PC-3 (cell line): ENCODE results near the gene ACOT11. TPM values are rescaled to one million over a fixed set of nuclear protein-coding genes. Genes with fewer than 3 reads are reported as not detected.

Experiments used
- ATAC-seq: fragments of 200-7000 bp; cut with Tn5 transposase; 2 replicates; pipeline ENCODE4 v1.9.1; 2020; ENCODE audit warnings: mild to moderate bottlenecking, moderate library complexity
- BruUV-seq: library from RNA; stranded (reverse); fragments of 400-500 nt; replicated peaks from 2 replicates; lab custom pipeline; 2021; lab: Mats Ljungman, UMichigan
- CTCF ChIA-PET: fragments of 300-600 bp; sonication (Branson Sonifier 250); formaldehyde crosslinking; loops from one replicate; lab custom pipeline; 2022; ENCODE audit warnings: antibody characterized with exemption; lab: Charles Lee
- POLR2A ChIA-PET: fragments of 300-600 bp; sonication (Branson Sonifier 250); formaldehyde crosslinking; loops from one replicate; lab custom pipeline; 2022; ENCODE audit warnings: antibody characterized with exemption; ENCODE audit not compliant: unreplicated experiment; lab: Charles Lee
- DNase-seq: peaks from one replicate; pipeline ENCODE4 v3.0.0-alpha.2; 2015
- H2AFZ ChIP-seq: fragments of 300-600 bp; sonication (generic); 2 replicates; pipeline ENCODE4 v1.6.0; 2016; ENCODE audit warnings: antibody characterized with exemption, low read length
- H3F3A ChIP-seq: fragments of 300-600 bp; sonication (generic); one replicate; pipeline ENCODE4 v1.6.0; 2017; ENCODE audit warnings: antibody characterized with exemption, low read length, control low read depth, mild to moderate bottlenecking; ENCODE audit not compliant: unreplicated experiment
- H3K27ac ChIP-seq: fragments of 300-600 bp; sonication (generic); 2 replicates; pipeline ENCODE4 v1.5.1; 2016; ENCODE audit warnings: mild to moderate bottlenecking, low read length
- H3K27me3 ChIP-seq: fragments of 300-600 bp; sonication (generic); 2 replicates; pipeline ENCODE4 v1.6.1; 2016; ENCODE audit warnings: low read length, mixed read lengths
- H3K36me3 ChIP-seq: fragments of 300-600 bp; sonication (generic); 2 replicates; pipeline ENCODE4 v1.6.1; 2016; ENCODE audit warnings: low read depth, mixed run types, low read length, mixed read lengths
- H3K4me1 ChIP-seq: fragments of 300-600 bp; sonication (generic); 2 replicates; pipeline ENCODE4 v1.5.1; 2016; ENCODE audit warnings: low read length; ENCODE audit not compliant: insufficient read depth
- H3K4me2 ChIP-seq: fragments of 300-600 bp; sonication (generic); 2 replicates; pipeline ENCODE4 v1.6.0; 2016; ENCODE audit warnings: low read length
- H3K4me3 ChIP-seq: fragments of 300-600 bp; sonication (generic); 2 replicates; pipeline ENCODE4 v1.5.1; 2016; ENCODE audit warnings: mild to moderate bottlenecking, low read length, mixed read lengths
- H3K79me2 ChIP-seq: fragments of 300-600 bp; sonication (generic); 2 replicates; pipeline ENCODE4 v1.6.1; 2017; ENCODE audit warnings: low read length, mixed read lengths
- H3K9ac ChIP-seq: fragments of 300-600 bp; sonication (generic); 2 replicates; pipeline ENCODE4 v1.6.0; 2016; ENCODE audit warnings: mild to moderate bottlenecking, low read length
- H3K9me2 ChIP-seq: fragments of 300-600 bp; sonication (generic); replicated peaks from 2 replicates; pipeline ENCODE4 v1.6.1; 2016; ENCODE audit warnings: mixed run types, low read length, mixed read lengths
- H3K9me3 ChIP-seq: fragments of 300-600 bp; sonication (generic); 2 replicates; pipeline ENCODE4 v1.6.1; 2016; ENCODE audit warnings: low read length, mixed read lengths
- H4K20me1 ChIP-seq: fragments of 300-600 bp; sonication (generic); 2 replicates; pipeline ENCODE4 v1.6.1; 2016; ENCODE audit warnings: low read length, mixed read lengths
- CTCF ChIP-seq: fragments of 300-600 bp; sonication (generic); conservative IDR thresholded peaks from 2 replicates; pipeline ENCODE4 v1.5.1; 2017; ENCODE audit warnings: antibody characterized with exemption, low read depth, mild to moderate bottlenecking, low read length
- EZH2 ChIP-seq: fragments of 300-600 bp; sonication (generic); IDR thresholded peaks from one replicate; pipeline ENCODE4 v1.6.1; 2017; ENCODE audit warnings: antibody characterized with exemption, mild to moderate bottlenecking, low read length; ENCODE audit not compliant: unreplicated experiment
- EZH2phosphoT487 ChIP-seq: fragments of 300-600 bp; sonication (generic); IDR thresholded peaks from 2 replicates; pipeline ENCODE4 v1.6.1; 2018; ENCODE audit warnings: mild to moderate bottlenecking, antibody characterized with exemption, low read length, borderline replicate concordance
- intact Hi-C: fragments of 100-400 bp; cut with micrococcal nuclease; formaldehyde crosslinking; loops from 2 replicates; pipeline ENCODE4 v1.9.0; 2023
- total RNA-seq: library from RNA; depleted of rRNA; stranded (reverse); fragments of >200 nt; gene quantifications from 2 replicates; pipeline ENCODE4 v1.2.3, GENCODE V29; 2014

ACOT11 gene
- total RNA-seq, 1 experiment from 2014 or later = 5.0 TPM

- no peaks in the 10 kb centered on the region for H3F3A ChIP-seq
- ChIA-PET CTCF (no interaction called here), POLR2A (no interaction called here)
- H3K36me3 ChIP-seq = no peaks in the 10 kb centered on the region
- H3K9me2 ChIP-seq = no peaks in the 10 kb centered on the region
- ATAC-seq (no peak), DNase-seq (no peak)
- H3K9ac ChIP-seq = no peak overlapping the region
- no peaks in the 10 kb centered on the region for H4K20me1 ChIP-seq
- H3K27ac ChIP-seq = no peak overlapping the region
- no peak for TF ChIP-seq CTCF
- TF ChIP-seq EZH2phosphoT487 = no peak
- no peak for TF ChIP-seq EZH2
- H3K9me3 ChIP-seq = no peaks in the 10 kb centered on the region
- H2AFZ ChIP-seq = no peak overlapping the region
- no peaks in the 10 kb centered on the region for H3K27me3 ChIP-seq
- no TSS peak for BruUV-seq
- H3K4me3 ChIP-seq = no peak overlapping the region
- intact Hi-C loops = no loop called here
- H3K79me2 ChIP-seq = no peaks in the 10 kb centered on the region
- H3K4me2 ChIP-seq = no peak overlapping the region
- H3K4me1 ChIP-seq = no peaks in the 10 kb centered on the region
These were observed 66.5 kb downstream of the ACOT11 start for GRCh38 chr1:54614563-54614962.

- H3K27me3 ChIP-seq = no peaks in the 10 kb centered on the region
- H3K79me2 ChIP-seq = no peaks in the 10 kb centered on the region
- no peak overlapping the region for H2AFZ ChIP-seq
- H3K9ac ChIP-seq = no peak overlapping the region
- no TSS peak for BruUV-seq
- no peak overlapping the region for H3K4me2 ChIP-seq
- no peaks in the 10 kb centered on the region for H3K9me2 ChIP-seq
- ChIA-PET CTCF (no interaction called here), POLR2A (no interaction called here)
- no peak overlapping the region for H3K4me3 ChIP-seq
- H3K27ac ChIP-seq = no peak overlapping the region
- TF ChIP-seq CTCF (no peak), EZH2 (no peak), EZH2phosphoT487 (no peak)
- no peaks in the 10 kb centered on the region for H4K20me1 ChIP-seq
- intact Hi-C loops = no loop called here
- no peaks in the 10 kb centered on the region for H3K9me3 ChIP-seq
- ATAC-seq (no peak), DNase-seq (no peak)
- H3K36me3 ChIP-seq = no peaks in the 10 kb centered on the region
- H3F3A ChIP-seq = no peaks in the 10 kb centered on the region
- H3K4me1 ChIP-seq = no peaks in the 10 kb centered on the region
These were observed 67.7 kb downstream of the ACOT11 start for GRCh38 chr1:54615531-54616279.

- no peak overlapping the region for H3K4me3 ChIP-seq
- no TSS peak for BruUV-seq
- H3K79me2 ChIP-seq = no peaks in the 10 kb centered on the region
- no peak overlapping the region for H3K9ac ChIP-seq
- ATAC-seq = no peak
- H3K9me3 ChIP-seq = no peaks in the 10 kb centered on the region
- H2AFZ ChIP-seq = no peak overlapping the region
- no peak overlapping the region for H3K27ac ChIP-seq
- ChIA-PET POLR2A (no interaction called here), CTCF (no interaction called here)
- H3F3A ChIP-seq = no peaks in the 10 kb centered on the region
- H4K20me1 ChIP-seq = no peaks in the 10 kb centered on the region
- H3K4me1 ChIP-seq = no peaks in the 10 kb centered on the region
- no peak for TF ChIP-seq EZH2phosphoT487
- no peak for TF ChIP-seq EZH2
- TF ChIP-seq CTCF = no peak
- H3K27me3 ChIP-seq = peaks cover 5% of the 10 kb centered on the region; the same call in 1 of the 2 replicates
- H3K4me2 ChIP-seq = no peak overlapping the region
- no peak for DNase-seq
- H3K36me3 ChIP-seq = no peaks in the 10 kb centered on the region
- H3K9me2 ChIP-seq = no peaks in the 10 kb centered on the region
- intact Hi-C loops = no loop called here
These were observed 71.7 kb downstream of the ACOT11 start for GRCh38 chr1:54619749-54620148.
